ENCODE results near the gene ALOX12B. TPM values are rescaled to one million over a fixed set of nuclear protein-coding genes. Genes with fewer than 3 reads are reported as not detected.

The ALOX12B gene
- total and polyA plus RNA-seq, 2 of the 8 experiments (the other 6 are each of a cell fraction or from before 2014, with no cell fraction given): 0.86 TPM; not detected in 1

DNA sequence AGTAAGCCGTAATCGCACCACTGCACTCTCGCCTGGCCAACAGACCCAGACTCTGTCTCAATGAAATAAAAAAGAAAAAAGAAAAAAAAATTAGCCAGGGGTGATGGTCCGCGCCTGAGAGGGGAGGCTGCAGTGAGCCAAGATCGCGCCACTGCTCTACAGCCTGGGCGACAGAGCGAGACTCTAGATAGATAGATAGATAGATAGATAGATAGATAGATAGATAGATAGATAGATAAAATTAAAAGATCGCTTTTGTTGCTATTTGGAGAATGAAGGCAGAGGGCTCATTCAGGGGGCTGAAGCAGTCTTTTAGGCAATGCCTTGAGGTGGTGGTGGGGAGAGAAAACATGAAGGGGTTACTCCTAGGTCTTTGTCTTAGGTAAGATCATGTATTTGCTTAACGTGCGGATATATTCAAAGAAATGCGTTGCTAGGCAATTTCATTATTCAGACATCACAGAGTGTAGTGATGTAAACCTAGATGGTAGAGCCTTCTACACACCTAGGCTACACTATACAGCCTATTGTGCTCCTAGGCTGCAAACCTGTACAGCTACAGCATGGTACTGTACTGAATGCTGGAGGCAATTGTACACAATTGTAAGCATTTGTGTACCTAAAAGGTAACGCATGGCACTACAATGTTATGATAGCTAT is 40.7 kb upstream of the ALOX12B start (continued):
- TF ChIP-seq, protein P1, sequence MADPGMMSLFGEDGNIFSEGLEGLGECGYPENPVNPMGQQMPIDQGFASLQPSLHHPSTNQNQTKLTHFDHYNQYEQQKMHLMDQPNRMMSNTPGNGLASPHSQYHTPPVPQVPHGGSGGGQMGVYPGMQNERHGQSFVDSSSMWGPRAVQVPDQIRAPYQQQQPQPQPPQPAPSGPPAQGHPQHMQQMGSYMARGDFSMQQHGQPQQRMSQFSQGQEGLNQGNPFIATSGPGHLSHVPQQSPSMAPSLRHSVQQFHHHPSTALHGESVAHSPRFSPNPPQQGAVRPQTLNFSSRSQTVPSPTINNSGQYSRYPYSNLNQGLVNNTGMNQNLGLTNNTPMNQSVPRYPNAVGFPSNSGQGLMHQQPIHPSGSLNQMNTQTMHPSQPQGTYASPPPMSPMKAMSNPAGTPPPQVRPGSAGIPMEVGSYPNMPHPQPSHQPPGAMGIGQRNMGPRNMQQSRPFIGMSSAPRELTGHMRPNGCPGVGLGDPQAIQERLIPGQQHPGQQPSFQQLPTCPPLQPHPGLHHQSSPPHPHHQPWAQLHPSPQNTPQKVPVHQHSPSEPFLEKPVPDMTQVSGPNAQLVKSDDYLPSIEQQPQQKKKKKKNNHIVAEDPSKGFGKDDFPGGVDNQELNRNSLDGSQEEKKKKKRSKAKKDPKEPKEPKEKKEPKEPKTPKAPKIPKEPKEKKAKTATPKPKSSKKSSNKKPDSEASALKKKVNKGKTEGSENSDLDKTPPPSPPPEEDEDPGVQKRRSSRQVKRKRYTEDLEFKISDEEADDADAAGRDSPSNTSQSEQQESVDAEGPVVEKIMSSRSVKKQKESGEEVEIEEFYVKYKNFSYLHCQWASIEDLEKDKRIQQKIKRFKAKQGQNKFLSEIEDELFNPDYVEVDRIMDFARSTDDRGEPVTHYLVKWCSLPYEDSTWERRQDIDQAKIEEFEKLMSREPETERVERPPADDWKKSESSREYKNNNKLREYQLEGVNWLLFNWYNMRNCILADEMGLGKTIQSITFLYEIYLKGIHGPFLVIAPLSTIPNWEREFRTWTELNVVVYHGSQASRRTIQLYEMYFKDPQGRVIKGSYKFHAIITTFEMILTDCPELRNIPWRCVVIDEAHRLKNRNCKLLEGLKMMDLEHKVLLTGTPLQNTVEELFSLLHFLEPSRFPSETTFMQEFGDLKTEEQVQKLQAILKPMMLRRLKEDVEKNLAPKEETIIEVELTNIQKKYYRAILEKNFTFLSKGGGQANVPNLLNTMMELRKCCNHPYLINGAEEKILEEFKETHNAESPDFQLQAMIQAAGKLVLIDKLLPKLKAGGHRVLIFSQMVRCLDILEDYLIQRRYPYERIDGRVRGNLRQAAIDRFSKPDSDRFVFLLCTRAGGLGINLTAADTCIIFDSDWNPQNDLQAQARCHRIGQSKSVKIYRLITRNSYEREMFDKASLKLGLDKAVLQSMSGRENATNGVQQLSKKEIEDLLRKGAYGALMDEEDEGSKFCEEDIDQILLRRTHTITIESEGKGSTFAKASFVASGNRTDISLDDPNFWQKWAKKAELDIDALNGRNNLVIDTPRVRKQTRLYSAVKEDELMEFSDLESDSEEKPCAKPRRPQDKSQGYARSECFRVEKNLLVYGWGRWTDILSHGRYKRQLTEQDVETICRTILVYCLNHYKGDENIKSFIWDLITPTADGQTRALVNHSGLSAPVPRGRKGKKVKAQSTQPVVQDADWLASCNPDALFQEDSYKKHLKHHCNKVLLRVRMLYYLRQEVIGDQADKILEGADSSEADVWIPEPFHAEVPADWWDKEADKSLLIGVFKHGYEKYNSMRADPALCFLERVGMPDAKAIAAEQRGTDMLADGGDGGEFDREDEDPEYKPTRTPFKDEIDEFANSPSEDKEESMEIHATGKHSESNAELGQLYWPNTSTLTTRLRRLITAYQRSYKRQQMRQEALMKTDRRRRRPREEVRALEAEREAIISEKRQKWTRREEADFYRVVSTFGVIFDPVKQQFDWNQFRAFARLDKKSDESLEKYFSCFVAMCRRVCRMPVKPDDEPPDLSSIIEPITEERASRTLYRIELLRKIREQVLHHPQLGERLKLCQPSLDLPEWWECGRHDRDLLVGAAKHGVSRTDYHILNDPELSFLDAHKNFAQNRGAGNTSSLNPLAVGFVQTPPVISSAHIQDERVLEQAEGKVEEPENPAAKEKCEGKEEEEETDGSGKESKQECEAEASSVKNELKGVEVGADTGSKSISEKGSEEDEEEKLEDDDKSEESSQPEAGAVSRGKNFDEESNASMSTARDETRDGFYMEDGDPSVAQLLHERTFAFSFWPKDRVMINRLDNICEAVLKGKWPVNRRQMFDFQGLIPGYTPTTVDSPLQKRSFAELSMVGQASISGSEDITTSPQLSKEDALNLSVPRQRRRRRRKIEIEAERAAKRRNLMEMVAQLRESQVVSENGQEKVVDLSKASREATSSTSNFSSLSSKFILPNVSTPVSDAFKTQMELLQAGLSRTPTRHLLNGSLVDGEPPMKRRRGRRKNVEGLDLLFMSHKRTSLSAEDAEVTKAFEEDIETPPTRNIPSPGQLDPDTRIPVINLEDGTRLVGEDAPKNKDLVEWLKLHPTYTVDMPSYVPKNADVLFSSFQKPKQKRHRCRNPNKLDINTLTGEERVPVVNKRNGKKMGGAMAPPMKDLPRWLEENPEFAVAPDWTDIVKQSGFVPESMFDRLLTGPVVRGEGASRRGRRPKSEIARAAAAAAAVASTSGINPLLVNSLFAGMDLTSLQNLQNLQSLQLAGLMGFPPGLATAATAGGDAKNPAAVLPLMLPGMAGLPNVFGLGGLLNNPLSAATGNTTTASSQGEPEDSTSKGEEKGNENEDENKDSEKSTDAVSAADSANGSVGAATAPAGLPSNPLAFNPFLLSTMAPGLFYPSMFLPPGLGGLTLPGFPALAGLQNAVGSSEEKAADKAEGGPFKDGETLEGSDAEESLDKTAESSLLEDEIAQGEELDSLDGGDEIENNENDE (IDR thresholded peaks at IDR 0.05; ENCODE audit: insufficient replicate concordance, low read length): no peak
- TF ChIP-seq SUZ12 (IDR thresholded peaks at IDR 0.05; ENCODE audit: low read length): no peak
- no peak for TF ChIP-seq SRF (IDR thresholded peaks at IDR 0.05; ENCODE audit: low read depth, low read length)
- no peak for TF ChIP-seq MAFK (IDR thresholded peaks at IDR 0.05; ENCODE audit: low read depth, low read length)
- TF ChIP-seq SP4 (IDR thresholded peaks at IDR 0.05; ENCODE audit: low read length): no peak
- no peak for TF ChIP-seq CREB1 (IDR thresholded peaks at IDR 0.05)
- TF ChIP-seq POU5F1 (IDR thresholded peaks at IDR 0.05; ENCODE audit: low read depth, low read length): no peak
- TF ChIP-seq, protein P2, sequence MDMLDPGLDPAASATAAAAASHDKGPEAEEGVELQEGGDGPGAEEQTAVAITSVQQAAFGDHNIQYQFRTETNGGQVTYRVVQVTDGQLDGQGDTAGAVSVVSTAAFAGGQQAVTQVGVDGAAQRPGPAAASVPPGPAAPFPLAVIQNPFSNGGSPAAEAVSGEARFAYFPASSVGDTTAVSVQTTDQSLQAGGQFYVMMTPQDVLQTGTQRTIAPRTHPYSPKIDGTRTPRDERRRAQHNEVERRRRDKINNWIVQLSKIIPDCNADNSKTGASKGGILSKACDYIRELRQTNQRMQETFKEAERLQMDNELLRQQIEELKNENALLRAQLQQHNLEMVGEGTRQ (IDR thresholded peaks at IDR 0.05; ENCODE audit: low read length): no peak
- TF ChIP-seq KDM1A (IDR thresholded peaks at IDR 0.05; ENCODE audit: borderline replicate concordance, low read length): no peak
- no peak for TF ChIP-seq NRF1 (IDR thresholded peaks at IDR 0.05; ENCODE audit: low read depth, low read length)
- TF ChIP-seq BRCA1 (IDR thresholded peaks at IDR 0.05; ENCODE audit: low read depth, low read length): no peak
